Skeletal muscle satellite cell (primary cell): ENCODE data around the gene FBH1.

ENCODE experiments used
- H3K27me3 ChIP-seq: 2 replicates; pipeline ENCODE4 v1.7.0; 2013; ENCODE audit warnings: low read length; ENCODE audit not compliant: control insufficient read depth, insufficient read depth
- H3K36me3 ChIP-seq: 2 replicates; pipeline ENCODE4 v1.7.0; 2013; ENCODE audit warnings: mild to moderate bottlenecking, control low read depth, low read length; ENCODE audit not compliant: insufficient read depth
- H3K4me1 ChIP-seq: 2 replicates; pipeline ENCODE4 v1.7.0; 2013; ENCODE audit warnings: low read length; ENCODE audit not compliant: control insufficient read depth, insufficient read depth
- H3K4me2 ChIP-seq: 2 replicates; pipeline ENCODE4 v1.7.0; 2013; ENCODE audit warnings: mild to moderate bottlenecking, low read length
- H3K4me3 ChIP-seq: 2 replicates; pipeline ENCODE4 v1.7.0; 2013; ENCODE audit warnings: low read length
- H3K9ac ChIP-seq: 2 replicates; pipeline ENCODE4 v1.7.0; 2013; ENCODE audit warnings: mild to moderate bottlenecking, low read depth, low read length, moderate library complexity
- H3K9me3 ChIP-seq: replicated peaks from 2 replicates; pipeline ENCODE4 v1.7.0; 2013; ENCODE audit warnings: mild to moderate bottlenecking, control low read depth, low read length

Gene FBH1

GRCh38 chr10:5963071-5963470 is 73.0 kb downstream of the FBH1 start:
- H3K36me3 ChIP-seq, result no peaks in the 10 kb centered on the region
- H3K4me3 ChIP-seq, result no peak overlapping the region
- peaks cover 4% of the 10 kb centered on the region for H3K27me3 ChIP-seq
- no peaks in the 10 kb centered on the region for H3K9me3 ChIP-seq
- H3K9ac ChIP-seq, result no peak overlapping the region
- peaks cover 5% of the 10 kb centered on the region for H3K4me1 ChIP-seq
- no peak overlapping the region for H3K4me2 ChIP-seq

GRCh38 chr10:5963591-5963990 is 73.5 kb downstream of the FBH1 start:
- Histone ChIP-seq H3K36me3 (no peaks in the 10 kb centered on the region), H3K4me1 (peaks cover 4% of the 10 kb centered on the region), H3K9ac (no peak overlapping the region), H3K27me3 (peaks cover 4% of the 10 kb centered on the region), H3K4me2 (no peak overlapping the region), H3K4me3 (no peak overlapping the region), H3K9me3 (no peaks in the 10 kb centered on the region)

- Histone ChIP-seq H3K9me3 (no peaks in the 10 kb centered on the region), H3K4me3 (no peak overlapping the region), H3K27me3 (peaks cover 4% of the 10 kb centered on the region), H3K4me1 (no peaks in the 10 kb centered on the region), H3K4me2 (no peak overlapping the region), H3K9ac (no peak overlapping the region), H3K36me3 (no peaks in the 10 kb centered on the region)
Measured at GRCh38 chr10:5964736-5965135, 74.7 kb downstream of the FBH1 start.

- Histone ChIP-seq H3K9me3 (no peaks in the 10 kb centered on the region), H3K4me2 (no peak overlapping the region), H3K9ac (no peak overlapping the region), H3K4me3 (no peak overlapping the region), H3K4me1 (no peaks in the 10 kb centered on the region), H3K27me3 (peaks cover 4% of the 10 kb centered on the region), H3K36me3 (no peaks in the 10 kb centered on the region)
Measured at GRCh38 chr10:5965266-5965665, 75.2 kb downstream of the FBH1 start.

GRCh38 chr10:5968037-5968680 is 78.1 kb downstream of the FBH1 start:
- H3K9ac ChIP-seq, result no peak overlapping the region
- no peaks in the 10 kb centered on the region for H3K9me3 ChIP-seq
- H3K4me2 ChIP-seq, result no peak overlapping the region
- H3K36me3 ChIP-seq, result no peaks in the 10 kb centered on the region
- peaks cover 7% of the 10 kb centered on the region for H3K27me3 ChIP-seq
- no peak overlapping the region for H3K4me3 ChIP-seq
- no peaks in the 10 kb centered on the region for H3K4me1 ChIP-seq

- no peaks in the 10 kb centered on the region for H3K9me3 ChIP-seq
- H3K9ac ChIP-seq, result no peak overlapping the region
- peaks cover 8% of the 10 kb centered on the region for H3K27me3 ChIP-seq
- H3K4me2 ChIP-seq, result no peak overlapping the region
- H3K4me1 ChIP-seq, result no peaks in the 10 kb centered on the region
- H3K36me3 ChIP-seq, result no peaks in the 10 kb centered on the region
- no peak overlapping the region for H3K4me3 ChIP-seq
Measured at GRCh38 chr10:5968681-5969453, 78.8 kb downstream of the FBH1 start.

- Histone ChIP-seq H3K4me2 (no peak overlapping the region), H3K4me1 (no peaks in the 10 kb centered on the region), H3K9ac (no peak overlapping the region), H3K27me3 (peaks cover 8% of the 10 kb centered on the region), H3K9me3 (no peaks in the 10 kb centered on the region), H3K36me3 (no peaks in the 10 kb centered on the region), H3K4me3 (no peak overlapping the region)
Measured at GRCh38 chr10:5970066-5970465, 80.0 kb downstream of the FBH1 start.

- Histone ChIP-seq H3K9ac (no peak overlapping the region), H3K4me1 (no peaks in the 10 kb centered on the region), H3K4me3 (no peak overlapping the region), H3K9me3 (no peaks in the 10 kb centered on the region), H3K4me2 (no peak overlapping the region), H3K36me3 (no peaks in the 10 kb centered on the region), H3K27me3 (peaks cover 8% of the 10 kb centered on the region)
Measured at GRCh38 chr10:5970527-5970926, 80.5 kb downstream of the FBH1 start.

GRCh38 chr10:5971315-5971832 is 81.3 kb downstream of the FBH1 start:
- Histone ChIP-seq H3K4me3 (no peak overlapping the region), H3K9ac (no peak overlapping the region)

GRCh38 chr10:5971886-5972285 is 81.8 kb downstream of the FBH1 start:
- no peak overlapping the region for H3K4me3 ChIP-seq
- H3K36me3 ChIP-seq, result no peaks in the 10 kb centered on the region
- H3K9ac ChIP-seq, result no peak overlapping the region
- H3K4me1 ChIP-seq, result peaks cover 8% of the 10 kb centered on the region
- H3K27me3 ChIP-seq, result peaks cover 4% of the 10 kb centered on the region
- no peak overlapping the region for H3K4me2 ChIP-seq
- no peaks in the 10 kb centered on the region for H3K9me3 ChIP-seq

More at GRCh38 chr10:5971315-5971832, 81.3 kb downstream of the FBH1 start:
- Histone ChIP-seq H3K36me3 (no peaks in the 10 kb centered on the region), H3K4me1 (peaks cover 6% of the 10 kb centered on the region), H3K27me3 (peaks cover 5% of the 10 kb centered on the region), H3K4me2 (no peak overlapping the region), H3K9me3 (no peaks in the 10 kb centered on the region)

- no peak overlapping the region for H3K9ac ChIP-seq
- H3K4me1 ChIP-seq, result peaks cover 8% of the 10 kb centered on the region
- no peaks in the 10 kb centered on the region for H3K9me3 ChIP-seq
- H3K4me2 ChIP-seq, result no peak overlapping the region
- H3K4me3 ChIP-seq, result no peak overlapping the region
- peaks cover 5% of the 10 kb centered on the region for H3K27me3 ChIP-seq
- no peaks in the 10 kb centered on the region for H3K36me3 ChIP-seq
Measured at GRCh38 chr10:5973069-5973468, 83.0 kb downstream of the FBH1 start.
